OCI-LY1 (cell line): ENCODE results near the gene DNAH12.

Experiments
- H2AFZ ChIP-seq: fragments of 200-600 bp; sonication (generic), shearing (Covaris generic); 2 replicates; pipeline ENCODE4 v1.6.0; 2014; ENCODE audit warnings: antibody characterized with exemption, mild to moderate bottlenecking, low read length
- H3F3A ChIP-seq: fragments of 200-600 bp; sonication (generic), shearing (Covaris generic); 2 replicates; pipeline ENCODE4 v1.6.0; 2014; ENCODE audit warnings: mild to moderate bottlenecking, antibody characterized with exemption, low read length, moderate library complexity; ENCODE audit not compliant: insufficient read depth
- H3K27ac ChIP-seq: fragments of 200-600 bp; sonication (generic); 2 replicates; pipeline ENCODE4 v1.5.1; 2014; ENCODE audit warnings: low read length, mixed run types, mild to moderate bottlenecking, low read depth; ENCODE audit not compliant: poor library complexity, severe bottlenecking
- H3K27me3 ChIP-seq: fragments of 200-600 bp; sonication (generic); 2 replicates; pipeline ENCODE4 v1.6.0; 2014; ENCODE audit warnings: antibody characterized with exemption, mild to moderate bottlenecking, low read length, moderate library complexity; ENCODE audit not compliant: insufficient read depth
- H3K36me3 ChIP-seq: fragments of 200-600 bp; sonication (generic); 2 replicates; pipeline ENCODE4 v1.6.1; 2014; ENCODE audit warnings: mild to moderate bottlenecking, antibody characterized with exemption, low read length, moderate library complexity, mixed read lengths; ENCODE audit not compliant: insufficient read depth
- H3K4me1 ChIP-seq: fragments of 200-600 bp; sonication (generic); 2 replicates; pipeline ENCODE4 v1.5.1; 2014; ENCODE audit warnings: mild to moderate bottlenecking, low read length, moderate library complexity; ENCODE audit not compliant: insufficient read depth, severe bottlenecking
- H3K4me2 ChIP-seq: fragments of 200-600 bp; sonication (generic), shearing (Covaris generic); 2 replicates; pipeline ENCODE4 v1.6.1; 2014; ENCODE audit warnings: low read length
- H3K4me3 ChIP-seq: fragments of 200-600 bp; sonication (generic); 2 replicates; pipeline ENCODE4 v1.5.1; 2014; ENCODE audit warnings: low read length, low read depth, mild to moderate bottlenecking, mixed read lengths; ENCODE audit not compliant: poor library complexity, severe bottlenecking
- H3K79me2 ChIP-seq: fragments of 200-600 bp; shearing (Covaris generic); 2 replicates; pipeline ENCODE4 v1.6.1; 2016; ENCODE audit warnings: mixed run types, low read length, mixed read lengths; ENCODE audit not compliant: insufficient read depth
- H3K9ac ChIP-seq: fragments of 200-600 bp; sonication (generic), shearing (Covaris generic); 2 replicates; pipeline ENCODE4 v1.6.1; 2014; ENCODE audit warnings: mild to moderate bottlenecking, low read length, mixed read lengths
- H3K9me2 ChIP-seq: fragments of 200-600 bp; sonication (generic), shearing (Covaris generic); 2 replicates; pipeline ENCODE4 v1.6.1; 2014; ENCODE audit warnings: low read depth, mild to moderate bottlenecking, low read length, mixed read lengths
- H3K9me3 ChIP-seq: fragments of 200-600 bp; shearing (Covaris generic); 2 replicates; pipeline ENCODE4 v1.6.1; 2014; ENCODE audit warnings: low read length, mixed read lengths
- H4K20me1 ChIP-seq: fragments of 200-600 bp; sonication (generic), shearing (Covaris generic); 2 replicates; pipeline ENCODE4 v1.6.0; 2016; ENCODE audit warnings: mild to moderate bottlenecking, low read length; ENCODE audit not compliant: insufficient read depth
- EZH2 ChIP-seq: fragments of 200-600 bp; sonication (generic), shearing (Covaris generic); IDR thresholded peaks from 2 replicates; pipeline ENCODE4 v1.8.0; 2017; ENCODE audit warnings: borderline replicate concordance, mixed run types, mild to moderate bottlenecking, antibody characterized with exemption, low read length, moderate library complexity, mixed read lengths
- TF ChIP-seq, protein P1 (sequence below): fragments of 200-600 bp; sonication (generic), shearing (Covaris generic); IDR thresholded peaks from 2 replicates; pipeline ENCODE4 v1.5.1; 2017; ENCODE audit warnings: mild to moderate bottlenecking, antibody characterized with exemption, low read length, moderate library complexity, mixed read lengths

Gene DNAH12

DNA sequence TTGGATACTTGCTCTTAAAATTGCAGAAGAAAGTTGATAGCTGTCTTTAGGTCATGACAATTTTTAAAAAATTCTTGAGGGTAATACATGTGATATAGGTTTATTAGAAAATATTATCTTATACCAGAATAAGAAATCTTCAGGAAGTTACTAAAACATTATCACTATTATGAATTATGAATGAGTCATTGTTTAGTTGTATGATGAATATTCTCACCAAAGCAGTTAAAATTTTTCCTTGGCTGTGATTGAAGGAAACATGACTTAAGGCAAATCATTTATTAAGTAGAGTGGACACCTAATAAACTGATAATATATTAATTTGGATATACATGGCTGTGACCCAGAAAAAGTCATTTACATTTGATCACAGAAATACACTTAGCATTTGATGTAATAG, 286.5 kb downstream of the DNAH12 start:
- H3K27me3 ChIP-seq, result no peaks in the 10 kb centered on the region
- H2AFZ ChIP-seq, result no peak overlapping the region
- H3K9ac ChIP-seq, result no peak overlapping the region
- H4K20me1 ChIP-seq, result no peaks in the 10 kb centered on the region
- H3K4me1 ChIP-seq, result no peaks in the 10 kb centered on the region
- no peak for TF ChIP-seq EZH2
- TF ChIP-seq, protein P1, sequence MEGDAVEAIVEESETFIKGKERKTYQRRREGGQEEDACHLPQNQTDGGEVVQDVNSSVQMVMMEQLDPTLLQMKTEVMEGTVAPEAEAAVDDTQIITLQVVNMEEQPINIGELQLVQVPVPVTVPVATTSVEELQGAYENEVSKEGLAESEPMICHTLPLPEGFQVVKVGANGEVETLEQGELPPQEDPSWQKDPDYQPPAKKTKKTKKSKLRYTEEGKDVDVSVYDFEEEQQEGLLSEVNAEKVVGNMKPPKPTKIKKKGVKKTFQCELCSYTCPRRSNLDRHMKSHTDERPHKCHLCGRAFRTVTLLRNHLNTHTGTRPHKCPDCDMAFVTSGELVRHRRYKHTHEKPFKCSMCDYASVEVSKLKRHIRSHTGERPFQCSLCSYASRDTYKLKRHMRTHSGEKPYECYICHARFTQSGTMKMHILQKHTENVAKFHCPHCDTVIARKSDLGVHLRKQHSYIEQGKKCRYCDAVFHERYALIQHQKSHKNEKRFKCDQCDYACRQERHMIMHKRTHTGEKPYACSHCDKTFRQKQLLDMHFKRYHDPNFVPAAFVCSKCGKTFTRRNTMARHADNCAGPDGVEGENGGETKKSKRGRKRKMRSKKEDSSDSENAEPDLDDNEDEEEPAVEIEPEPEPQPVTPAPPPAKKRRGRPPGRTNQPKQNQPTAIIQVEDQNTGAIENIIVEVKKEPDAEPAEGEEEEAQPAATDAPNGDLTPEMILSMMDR, result no peak
- no peak overlapping the region for H3K4me2 ChIP-seq
- H3K4me3 ChIP-seq, result no peak overlapping the region
- peaks cover 70% of the 10 kb centered on the region for H3K36me3 ChIP-seq
- H3K79me2 ChIP-seq, result no peaks in the 10 kb centered on the region
- no peak overlapping the region for H3K27ac ChIP-seq
- no peaks in the 10 kb centered on the region for H3K9me3 ChIP-seq
- no peaks in the 10 kb centered on the region for H3K9me2 ChIP-seq
- H3F3A ChIP-seq, result no peaks in the 10 kb centered on the region; the same call in 1 of the 2 replicates

- no peaks in the 10 kb centered on the region for H3K4me1 ChIP-seq
- no peaks in the 10 kb centered on the region for H3K79me2 ChIP-seq
- H3K9me3 ChIP-seq, result no peaks in the 10 kb centered on the region
- no peaks in the 10 kb centered on the region for H4K20me1 ChIP-seq
- H3K36me3 ChIP-seq, result peaks cover 62% of the 10 kb centered on the region
- H3F3A ChIP-seq, result peaks cover 5% of the 10 kb centered on the region
- no peak overlapping the region for H2AFZ ChIP-seq
- H3K4me2 ChIP-seq, result no peak overlapping the region
- no peak overlapping the region for H3K4me3 ChIP-seq
- no peak for TF ChIP-seq EZH2
- TF ChIP-seq, protein P1, result no peak
- H3K9me2 ChIP-seq, result no peaks in the 10 kb centered on the region
- no peaks in the 10 kb centered on the region for H3K27me3 ChIP-seq
- no peak overlapping the region for H3K27ac ChIP-seq
- H3K9ac ChIP-seq, result no peak overlapping the region
Observed at GRCh38 chr3:57256844-57257243, 287.3 kb downstream of the DNAH12 start.

GRCh38 chr3:57252404-57252803, 291.7 kb downstream of the DNAH12 start:
- no peaks in the 10 kb centered on the region for H3K9me3 ChIP-seq
- no peak overlapping the region for H3K4me3 ChIP-seq
- peaks cover 45% of the 10 kb centered on the region for H3K36me3 ChIP-seq
- no peak overlapping the region for H3K9ac ChIP-seq
- TF ChIP-seq, protein P1, result no peak
- TF ChIP-seq EZH2, result no peak
- H3K4me1 ChIP-seq, result no peaks in the 10 kb centered on the region
- H3K9me2 ChIP-seq, result no peaks in the 10 kb centered on the region
- no peaks in the 10 kb centered on the region for H3K79me2 ChIP-seq
- H3F3A ChIP-seq, result peaks cover 5% of the 10 kb centered on the region; the same call in 1 of the 2 replicates
- no peaks in the 10 kb centered on the region for H3K27me3 ChIP-seq
- H3K27ac ChIP-seq, result no peak overlapping the region
- H2AFZ ChIP-seq, result no peak overlapping the region
- no peaks in the 10 kb centered on the region for H4K20me1 ChIP-seq
- H3K4me2 ChIP-seq, result no peak overlapping the region
